PC-3 (cell line): ENCODE data around the gene TMX2. TPM values are rescaled to one million over a fixed set of nuclear protein-coding genes. Genes with fewer than 3 reads are reported as not detected.

Source experiments
- ATAC-seq: fragments of 200-7000 bp; cut with Tn5 transposase; 2 replicates; pipeline ENCODE4 v1.9.1; 2020; ENCODE audit warnings: mild to moderate bottlenecking, moderate library complexity
- BruUV-seq: library from RNA; stranded (reverse); fragments of 400-500 nt; replicated peaks from 2 replicates; lab custom pipeline; 2021; lab: Mats Ljungman, UMichigan
- CTCF ChIA-PET: fragments of 300-600 bp; sonication (Branson Sonifier 250); formaldehyde crosslinking; loops from one replicate; lab custom pipeline; 2022; ENCODE audit warnings: antibody characterized with exemption; lab: Charles Lee
- POLR2A ChIA-PET: fragments of 300-600 bp; sonication (Branson Sonifier 250); formaldehyde crosslinking; loops from one replicate; lab custom pipeline; 2022; ENCODE audit warnings: antibody characterized with exemption; ENCODE audit not compliant: unreplicated experiment; lab: Charles Lee
- DNase-seq: peaks from one replicate; pipeline ENCODE4 v3.0.0-alpha.2; 2015
- H2AFZ ChIP-seq: fragments of 300-600 bp; sonication (generic); 2 replicates; pipeline ENCODE4 v1.6.0; 2016; ENCODE audit warnings: antibody characterized with exemption, low read length
- H3F3A ChIP-seq: fragments of 300-600 bp; sonication (generic); one replicate; pipeline ENCODE4 v1.6.0; 2017; ENCODE audit warnings: antibody characterized with exemption, low read length, control low read depth, mild to moderate bottlenecking; ENCODE audit not compliant: unreplicated experiment
- H3K27ac ChIP-seq: fragments of 300-600 bp; sonication (generic); 2 replicates; pipeline ENCODE4 v1.5.1; 2016; ENCODE audit warnings: mild to moderate bottlenecking, low read length
- H3K27me3 ChIP-seq: fragments of 300-600 bp; sonication (generic); 2 replicates; pipeline ENCODE4 v1.6.1; 2016; ENCODE audit warnings: low read length, mixed read lengths
- H3K36me3 ChIP-seq: fragments of 300-600 bp; sonication (generic); 2 replicates; pipeline ENCODE4 v1.6.1; 2016; ENCODE audit warnings: low read depth, mixed run types, low read length, mixed read lengths
- H3K4me1 ChIP-seq: fragments of 300-600 bp; sonication (generic); 2 replicates; pipeline ENCODE4 v1.5.1; 2016; ENCODE audit warnings: low read length; ENCODE audit not compliant: insufficient read depth
- H3K4me2 ChIP-seq: fragments of 300-600 bp; sonication (generic); 2 replicates; pipeline ENCODE4 v1.6.0; 2016; ENCODE audit warnings: low read length
- H3K4me3 ChIP-seq: fragments of 300-600 bp; sonication (generic); 2 replicates; pipeline ENCODE4 v1.5.1; 2016; ENCODE audit warnings: mild to moderate bottlenecking, low read length, mixed read lengths
- H3K79me2 ChIP-seq: fragments of 300-600 bp; sonication (generic); 2 replicates; pipeline ENCODE4 v1.6.1; 2017; ENCODE audit warnings: low read length, mixed read lengths
- H3K9ac ChIP-seq: fragments of 300-600 bp; sonication (generic); 2 replicates; pipeline ENCODE4 v1.6.0; 2016; ENCODE audit warnings: mild to moderate bottlenecking, low read length
- H3K9me2 ChIP-seq: fragments of 300-600 bp; sonication (generic); replicated peaks from 2 replicates; pipeline ENCODE4 v1.6.1; 2016; ENCODE audit warnings: mixed run types, low read length, mixed read lengths
- H3K9me3 ChIP-seq: fragments of 300-600 bp; sonication (generic); 2 replicates; pipeline ENCODE4 v1.6.1; 2016; ENCODE audit warnings: low read length, mixed read lengths
- H4K20me1 ChIP-seq: fragments of 300-600 bp; sonication (generic); 2 replicates; pipeline ENCODE4 v1.6.1; 2016; ENCODE audit warnings: low read length, mixed read lengths
- EZH2 ChIP-seq: fragments of 300-600 bp; sonication (generic); IDR thresholded peaks from one replicate; pipeline ENCODE4 v1.6.1; 2017; ENCODE audit warnings: antibody characterized with exemption, mild to moderate bottlenecking, low read length; ENCODE audit not compliant: unreplicated experiment
- EZH2phosphoT487 ChIP-seq: fragments of 300-600 bp; sonication (generic); IDR thresholded peaks from 2 replicates; pipeline ENCODE4 v1.6.1; 2018; ENCODE audit warnings: mild to moderate bottlenecking, antibody characterized with exemption, low read length, borderline replicate concordance
- intact Hi-C: fragments of 100-400 bp; cut with micrococcal nuclease; formaldehyde crosslinking; loops from 2 replicates; pipeline ENCODE4 v1.9.0; 2023
- total RNA-seq: library from RNA; depleted of rRNA; stranded (reverse); fragments of >200 nt; gene quantifications from 2 replicates; pipeline ENCODE4 v1.2.3, GENCODE V29; 2014
- TF ChIP-seq, protein P1 (sequence below): fragments of 300-600 bp; sonication (generic); conservative IDR thresholded peaks from 2 replicates; pipeline ENCODE4 v1.5.1; 2017; ENCODE audit warnings: antibody characterized with exemption, low read depth, mild to moderate bottlenecking, low read length

The TMX2 gene
- total RNA-seq, 1 experiment from 2014 or later: 241 TPM

DNA sequence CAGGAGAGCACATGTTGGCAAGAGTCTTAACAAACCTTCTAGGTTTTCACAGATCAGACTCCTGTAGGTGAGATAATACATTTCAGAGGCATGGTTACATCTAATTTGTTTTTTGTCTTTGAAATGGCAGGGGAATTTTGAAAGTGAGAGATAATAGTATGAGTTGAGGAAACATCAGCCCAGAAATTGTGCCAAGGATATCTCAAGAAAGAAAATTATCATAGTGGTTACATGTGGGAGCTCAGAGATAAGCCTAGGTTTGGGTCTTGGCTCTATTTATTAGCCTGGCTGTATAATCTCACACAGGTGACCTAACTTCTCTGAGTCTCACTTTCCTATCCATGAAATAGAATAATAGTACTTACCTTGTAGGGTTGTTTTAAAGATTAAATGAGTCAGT lies 38.8 kb downstream of the TMX2 start:
- Histone ChIP-seq H2AFZ (no peak overlapping the region), H3K4me3 (no peak overlapping the region), H3K9me2 (no peaks in the 10 kb centered on the region), H3K27me3 (no peaks in the 10 kb centered on the region), H3K36me3 (no peaks in the 10 kb centered on the region), H3K9ac (no peak overlapping the region), H3K27ac (no peak overlapping the region), H3F3A (peaks cover 5% of the 10 kb centered on the region), H3K79me2 (no peaks in the 10 kb centered on the region), H3K4me2 (no peak overlapping the region), H3K4me1 (0 out of 2 replicates have a peak, but pooled peaks cover 3% of the 10 kb centered on the region), H4K20me1 (no peaks in the 10 kb centered on the region), H3K9me3 (no peaks in the 10 kb centered on the region)
- TF ChIP-seq, protein P1, sequence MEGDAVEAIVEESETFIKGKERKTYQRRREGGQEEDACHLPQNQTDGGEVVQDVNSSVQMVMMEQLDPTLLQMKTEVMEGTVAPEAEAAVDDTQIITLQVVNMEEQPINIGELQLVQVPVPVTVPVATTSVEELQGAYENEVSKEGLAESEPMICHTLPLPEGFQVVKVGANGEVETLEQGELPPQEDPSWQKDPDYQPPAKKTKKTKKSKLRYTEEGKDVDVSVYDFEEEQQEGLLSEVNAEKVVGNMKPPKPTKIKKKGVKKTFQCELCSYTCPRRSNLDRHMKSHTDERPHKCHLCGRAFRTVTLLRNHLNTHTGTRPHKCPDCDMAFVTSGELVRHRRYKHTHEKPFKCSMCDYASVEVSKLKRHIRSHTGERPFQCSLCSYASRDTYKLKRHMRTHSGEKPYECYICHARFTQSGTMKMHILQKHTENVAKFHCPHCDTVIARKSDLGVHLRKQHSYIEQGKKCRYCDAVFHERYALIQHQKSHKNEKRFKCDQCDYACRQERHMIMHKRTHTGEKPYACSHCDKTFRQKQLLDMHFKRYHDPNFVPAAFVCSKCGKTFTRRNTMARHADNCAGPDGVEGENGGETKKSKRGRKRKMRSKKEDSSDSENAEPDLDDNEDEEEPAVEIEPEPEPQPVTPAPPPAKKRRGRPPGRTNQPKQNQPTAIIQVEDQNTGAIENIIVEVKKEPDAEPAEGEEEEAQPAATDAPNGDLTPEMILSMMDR: no peak
- TF ChIP-seq EZH2 (no peak), EZH2phosphoT487 (no peak)
- BruUV-seq: no TSS peak
- DNase-seq: no peak
- ATAC-seq: peak; percentile 6; the same call in 1 of the 2 replicates
- ChIA-PET POLR2A (interaction anchor here (0.6 to 1.1 kb wide), 2 partner anchors 10 to 49 kb away, joined by 5 read pairs; no protein-coding TSS in a partner anchor), CTCF (interaction anchor here (0.5 to 2.7 kb wide), 9 partner anchors 9 to 763 kb away, joined by 3 to 46 read pairs (median 5); partner anchors contain the start of gene CTNND1)
- intact Hi-C loops: loop anchor here (1.0 kb wide), 1 partner anchor 49 kb away; no protein-coding TSS in a partner anchor

DNA sequence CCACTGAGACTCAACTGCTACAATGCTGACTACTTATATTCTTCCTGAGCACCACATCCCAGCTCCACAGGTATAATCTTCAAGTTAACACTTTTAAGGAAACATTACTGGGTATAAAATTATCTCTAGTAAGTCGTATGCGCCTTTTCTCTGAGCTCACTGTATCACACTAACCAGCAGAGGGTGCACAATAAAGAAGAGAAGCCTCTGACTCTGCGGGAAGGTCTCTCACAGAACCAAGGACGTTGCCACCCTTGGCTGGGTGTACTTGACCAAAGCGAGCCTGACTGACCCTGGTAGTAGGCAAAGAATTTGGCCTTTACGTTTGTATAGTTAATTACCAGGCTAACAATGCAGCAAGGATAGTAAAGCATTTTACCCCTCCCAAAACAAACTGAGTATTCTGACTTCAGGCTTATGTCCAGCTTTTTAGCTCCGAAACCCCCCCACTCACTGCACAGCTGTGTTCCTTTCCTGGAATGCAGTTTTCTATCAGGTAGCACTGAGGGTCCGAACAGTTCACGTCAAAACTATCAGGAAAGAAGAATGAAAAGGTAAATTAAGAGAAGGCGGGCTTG lies 39.4 kb downstream of the TMX2 start, which contains the start of gene BTBD18:
Gene BTBD18, minus strand, starts transcription at position 144 of the 578 bp plus-strand sequence. CDS start 631 bp downstream, outside the sequence.
- Histone ChIP-seq H4K20me1 (no peaks in the 10 kb centered on the region), H2AFZ (no peak within 1 kb of the TSS), H3K9ac (no peak within 1 kb of the TSS), H3K27ac (no peak within 1 kb of the TSS), H3K36me3 (no peaks in the 10 kb centered on the region), H3K4me1 (0 out of 2 replicates have a peak, but pooled peaks cover 3% of the 10 kb centered on the region), H3K9me2 (no peaks in the 10 kb centered on the region), H3K9me3 (no peaks in the 10 kb centered on the region), H3K4me2 (no peak within 1 kb of the TSS), H3F3A (peaks cover 5% of the 10 kb centered on the region), H3K79me2 (no peaks in the 10 kb centered on the region), H3K27me3 (no peaks in the 10 kb centered on the region), H3K4me3 (no peak within 1 kb of the TSS)
- no peak for TF ChIP-seq EZH2phosphoT487
- TF ChIP-seq, protein P1: peak; percentile 87
- DNase-seq (peak; percentile 79), ATAC-seq (peak; percentile 92)
- no TSS peak for BruUV-seq
- CTCF ChIA-PET: interaction anchor here (0.5 to 2.7 kb wide), 9 partner anchors 10 to 762 kb away, joined by 3 to 46 read pairs (median 5); partner anchors contain the start of gene CTNND1
- intact Hi-C loops: loop anchor here (1.0 kb wide), 1 partner anchor 49 kb away; no protein-coding TSS in a partner anchor
- POLR2A ChIA-PET: interaction anchor here (0.6 to 1.1 kb wide), 2 partner anchors 9 to 48 kb away, joined by 5 read pairs; no protein-coding TSS in a partner anchor

DNA sequence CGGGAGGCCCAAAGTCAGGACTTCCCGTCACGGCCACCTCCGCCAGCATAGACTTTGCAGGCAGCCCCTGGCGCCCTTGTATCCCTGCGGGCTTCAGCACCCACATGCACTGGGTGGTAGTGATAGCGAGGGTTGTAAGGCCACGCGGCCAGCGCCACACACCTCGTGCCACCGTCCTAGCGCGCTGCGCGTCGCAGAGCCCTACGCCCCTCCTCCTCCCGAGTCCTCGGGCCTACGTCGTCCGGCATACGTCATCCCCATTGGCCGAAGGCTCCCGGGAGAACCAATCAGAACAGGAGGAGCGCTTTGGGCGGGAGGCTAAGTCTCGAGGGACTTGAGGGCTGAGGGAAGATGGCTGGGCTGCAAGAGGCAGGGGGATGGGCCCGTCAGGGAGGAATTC lies 40.6 kb downstream of the TMX2 start:
- no peak for ATAC-seq
- POLR2A ChIA-PET: no interaction called here
- CTCF ChIA-PET: interaction anchor here (0.7 to 2.7 kb wide), 3 partner anchors 41 to 47 kb away, joined by 4 to 46 read pairs (median 13); no protein-coding TSS in a partner anchor

More for the DNA sequence above, 40.6 kb downstream of the TMX2 start:
- Histone ChIP-seq H3K4me1 (0 out of 2 replicates have a peak, but pooled peaks cover 3% of the 10 kb centered on the region), H4K20me1 (no peaks in the 10 kb centered on the region), H3K4me2 (no peak overlapping the region), H3K9me2 (no peaks in the 10 kb centered on the region), H2AFZ (no peak overlapping the region), H3K27me3 (no peaks in the 10 kb centered on the region), H3K4me3 (no peak overlapping the region), H3K79me2 (no peaks in the 10 kb centered on the region), H3K9me3 (no peaks in the 10 kb centered on the region), H3F3A (peaks cover 3% of the 10 kb centered on the region), H3K27ac (no peak overlapping the region), H3K36me3 (no peaks in the 10 kb centered on the region), H3K9ac (no peak overlapping the region)
- no TSS peak for BruUV-seq
- TF ChIP-seq EZH2phosphoT487 (no peak), EZH2 (no peak)
- TF ChIP-seq, protein P1: no peak
- no peak for DNase-seq
- intact Hi-C loops: no loop called here
